ENCODE measurements around the gene LGALS1. TPM values are rescaled to one million over a fixed set of nuclear protein-coding genes. Genes with fewer than 3 reads are reported as not detected.

The LGALS1 gene
- total RNA-seq, 1 experiment from 2014 or later = 2,325 TPM

DNA sequence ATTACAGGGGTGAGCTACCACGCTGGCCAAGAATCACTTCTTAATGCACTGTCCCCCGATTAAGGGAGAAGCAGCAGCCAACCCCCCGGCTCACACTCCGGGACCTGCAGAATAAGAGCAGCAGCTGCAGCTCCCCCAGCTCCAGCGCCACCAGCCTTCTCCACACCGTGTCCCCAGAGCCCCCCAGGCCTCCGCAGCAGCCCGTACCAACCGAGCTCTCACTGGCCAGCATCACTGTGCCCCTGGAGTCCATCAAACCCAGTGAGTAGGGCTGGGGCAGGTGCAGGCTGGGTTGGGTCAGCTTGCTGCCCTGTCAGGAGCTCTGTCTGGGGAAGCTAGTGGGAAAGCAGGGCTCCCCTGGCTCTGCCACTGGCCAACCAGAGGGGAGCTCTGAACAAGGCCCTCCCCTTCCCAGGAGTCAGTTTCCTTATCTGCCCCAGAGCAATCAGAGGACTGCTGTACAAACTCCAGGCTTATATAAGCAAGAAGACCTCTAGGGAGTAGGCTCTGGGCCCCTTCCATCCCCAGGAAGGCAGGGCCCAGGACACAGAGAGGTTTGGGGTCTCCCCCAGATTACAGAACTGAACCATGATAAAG lies 44.5 kb upstream of the LGALS1 start:
- H4K20me1 ChIP-seq (ENCODE audit: low read length) = no peaks in the 10 kb centered on the region
- CTCF ChIA-PET = no interaction called here
- H3K4me3 ChIP-seq (ENCODE audit: low read length) = no peak overlapping the region
- POLR2A ChIA-PET (ENCODE audit: unreplicated experiment) = interaction anchor here (0.5 kb wide), 1 partner anchor 69 kb away, joined by 19 read pairs; no protein-coding TSS in a partner anchor
- no peaks in the 10 kb centered on the region for H3K36me3 ChIP-seq (ENCODE audit: low read depth, low read length)
- no peak for ATAC-seq
- H3F3A ChIP-seq (ENCODE audit: low read length, unreplicated experiment) = no peaks in the 10 kb centered on the region
- no peak overlapping the region for H3K4me2 ChIP-seq (ENCODE audit: low read length)
- H2AFZ ChIP-seq (ENCODE audit: low read length) = no peak overlapping the region
- DNase-seq = no peak
- no peaks in the 10 kb centered on the region for H3K9me2 ChIP-seq (replicated peaks; ENCODE audit: low read length)
- H3K4me1 ChIP-seq (ENCODE audit: insufficient read depth, low read length) = no peaks in the 10 kb centered on the region
- intact Hi-C loops (cut with micrococcal nuclease) = no loop called here
- no peak overlapping the region for H3K27ac ChIP-seq (ENCODE audit: low read length)
- no peak overlapping the region for H3K9ac ChIP-seq (ENCODE audit: low read length)
- H3K79me2 ChIP-seq (ENCODE audit: low read length) = no peaks in the 10 kb centered on the region
- TF ChIP-seq EZH2 (IDR thresholded peaks at IDR 0.05; ENCODE audit: low read length, unreplicated experiment) (no peak), EZH2phosphoT487 (IDR thresholded peaks at IDR 0.05; ENCODE audit: borderline replicate concordance, low read length) (no peak)
- TF ChIP-seq, protein P1, sequence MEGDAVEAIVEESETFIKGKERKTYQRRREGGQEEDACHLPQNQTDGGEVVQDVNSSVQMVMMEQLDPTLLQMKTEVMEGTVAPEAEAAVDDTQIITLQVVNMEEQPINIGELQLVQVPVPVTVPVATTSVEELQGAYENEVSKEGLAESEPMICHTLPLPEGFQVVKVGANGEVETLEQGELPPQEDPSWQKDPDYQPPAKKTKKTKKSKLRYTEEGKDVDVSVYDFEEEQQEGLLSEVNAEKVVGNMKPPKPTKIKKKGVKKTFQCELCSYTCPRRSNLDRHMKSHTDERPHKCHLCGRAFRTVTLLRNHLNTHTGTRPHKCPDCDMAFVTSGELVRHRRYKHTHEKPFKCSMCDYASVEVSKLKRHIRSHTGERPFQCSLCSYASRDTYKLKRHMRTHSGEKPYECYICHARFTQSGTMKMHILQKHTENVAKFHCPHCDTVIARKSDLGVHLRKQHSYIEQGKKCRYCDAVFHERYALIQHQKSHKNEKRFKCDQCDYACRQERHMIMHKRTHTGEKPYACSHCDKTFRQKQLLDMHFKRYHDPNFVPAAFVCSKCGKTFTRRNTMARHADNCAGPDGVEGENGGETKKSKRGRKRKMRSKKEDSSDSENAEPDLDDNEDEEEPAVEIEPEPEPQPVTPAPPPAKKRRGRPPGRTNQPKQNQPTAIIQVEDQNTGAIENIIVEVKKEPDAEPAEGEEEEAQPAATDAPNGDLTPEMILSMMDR (conservative IDR thresholded peaks at IDR 0.05; ENCODE audit: low read depth, low read length) = no peak
- H3K27me3 ChIP-seq (ENCODE audit: low read length) = no peaks in the 10 kb centered on the region
- no peaks in the 10 kb centered on the region for H3K9me3 ChIP-seq (ENCODE audit: low read length)
- BruUV-seq (replicated peaks) = no TSS peak

DNA sequence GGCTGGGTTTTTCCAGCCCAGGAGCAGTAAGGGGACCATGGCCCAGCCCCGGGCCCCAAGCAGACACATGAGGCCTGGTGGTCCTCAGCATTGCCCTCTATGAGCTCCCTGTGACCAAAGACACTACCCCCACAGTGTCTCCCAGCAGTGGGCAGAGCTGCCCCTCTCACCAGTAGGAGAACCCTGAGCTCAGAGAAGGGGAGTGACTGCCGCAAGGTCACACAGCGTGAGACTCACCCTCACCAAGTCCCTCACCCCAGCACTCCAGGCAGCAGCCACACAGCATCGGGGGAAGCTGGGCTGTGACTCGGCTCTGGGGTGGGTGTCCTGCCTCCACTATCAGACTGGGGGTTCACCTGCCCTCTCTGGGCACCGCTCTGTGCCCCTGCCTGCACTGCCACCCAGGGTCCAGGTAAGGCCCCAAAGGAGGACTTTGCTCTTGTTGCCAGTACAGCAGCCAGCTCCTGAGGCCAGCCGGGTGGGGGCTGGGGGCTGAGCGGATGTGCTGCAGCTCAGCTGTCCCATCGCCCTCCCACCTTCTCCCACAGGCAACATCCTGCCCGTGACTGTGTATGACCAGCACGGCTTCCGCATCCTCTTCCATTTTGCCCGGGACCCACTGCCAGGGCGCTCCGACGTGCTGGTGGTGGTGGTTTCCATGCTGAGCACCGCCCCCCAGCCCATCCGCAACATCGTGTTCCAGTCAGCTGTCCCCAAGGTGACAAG lies 43.8 kb upstream of the LGALS1 start:
- Histone ChIP-seq H3K27me3 (ENCODE audit: low read length) (no peaks in the 10 kb centered on the region), H3K79me2 (ENCODE audit: low read length) (no peaks in the 10 kb centered on the region), H3F3A (ENCODE audit: low read length, unreplicated experiment) (no peaks in the 10 kb centered on the region), H3K4me1 (ENCODE audit: insufficient read depth, low read length) (no peaks in the 10 kb centered on the region), H3K4me2 (ENCODE audit: low read length) (no peak overlapping the region), H3K36me3 (ENCODE audit: low read depth, low read length) (no peaks in the 10 kb centered on the region), H2AFZ (ENCODE audit: low read length) (no peak overlapping the region), H3K9me2 (replicated peaks; ENCODE audit: low read length) (no peaks in the 10 kb centered on the region), H3K9ac (ENCODE audit: low read length) (no peak overlapping the region), H3K9me3 (ENCODE audit: low read length) (no peaks in the 10 kb centered on the region), H3K4me3 (ENCODE audit: low read length) (no peak overlapping the region), H3K27ac (ENCODE audit: low read length) (no peak overlapping the region), H4K20me1 (ENCODE audit: low read length) (no peaks in the 10 kb centered on the region)
- intact Hi-C loops (cut with micrococcal nuclease) = no loop called here
- DNase-seq (no peak), ATAC-seq (no peak)
- TF ChIP-seq, protein P1 (conservative IDR thresholded peaks at IDR 0.05; ENCODE audit: low read depth, low read length) = no peak
- TF ChIP-seq EZH2 (IDR thresholded peaks at IDR 0.05; ENCODE audit: low read length, unreplicated experiment) (no peak), EZH2phosphoT487 (IDR thresholded peaks at IDR 0.05; ENCODE audit: borderline replicate concordance, low read length) (no peak)
- POLR2A ChIA-PET (ENCODE audit: unreplicated experiment) = interaction anchor here (0.5 kb wide), 1 partner anchor 69 kb away, joined by 19 read pairs; no protein-coding TSS in a partner anchor
- no TSS peak for BruUV-seq (replicated peaks)
- CTCF ChIA-PET = no interaction called here
